Suprapubic skin (tissue), 4 donors: ENCODE data around the gene SCAMP1.
"Not testable (repeated sequence)": the region's sequence is repeated elsewhere in the genome, so short reads cannot be mapped to it uniquely, and the experiment has no call there.

Source experiments
- CTCF ChIP-seq, 2 donors: fragments of 200-600 bp in 1 of 2; fragments of 450-650 bp in 1 of 2; sonication (generic) in 1 of 2; IDR thresholded peaks; one replicate each; pipeline ENCODE4 v1.5.1; 2016 to 2019; ENCODE audit warnings: antibody characterized with exemption in 2 of 2, mild to moderate bottlenecking in 1 of 2, moderate library complexity in 1 of 2
- EP300 ChIP-seq: sonication (generic); formaldehyde crosslinking; IDR thresholded peaks from one replicate; pipeline ENCODE4 v1.6.1; 2017; ENCODE audit warnings: antibody characterized with exemption
- POLR2A ChIP-seq, 2 donors: fragments of 450-650 bp; IDR thresholded peaks; one replicate each; pipeline ENCODE4 v1.6.1; 2017; ENCODE audit warnings: antibody characterized with exemption in 2 of 2, mild to moderate bottlenecking in 2 of 2, moderate library complexity in 2 of 2
- POLR2AphosphoS5 ChIP-seq, 3 donors: sonication (generic); formaldehyde crosslinking; IDR thresholded peaks; one replicate each; pipeline ENCODE4 v1.6.1; 2017; ENCODE audit warnings: antibody characterized with exemption in 3 of 3

DNA sequence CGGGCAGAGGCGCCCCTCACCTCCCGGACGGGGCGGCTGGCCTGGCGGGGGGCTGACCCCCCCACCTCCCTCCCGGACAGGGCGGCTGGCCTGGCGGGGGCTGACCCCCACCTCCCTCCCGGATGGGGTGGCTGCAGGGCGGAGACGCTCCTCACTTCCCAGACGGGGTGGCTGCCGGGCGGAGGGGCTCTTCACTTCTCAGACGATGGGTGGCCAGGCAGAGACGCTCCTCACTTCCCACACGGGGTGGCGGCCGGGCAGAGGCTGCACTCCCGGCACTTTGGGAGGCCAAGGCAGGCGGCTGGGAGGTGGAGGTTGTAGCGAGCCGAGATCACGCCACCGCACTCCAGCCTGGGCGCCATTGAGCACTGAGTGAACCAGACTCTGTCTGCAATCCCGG lies 30.9 kb downstream of the SCAMP1 start:
- TF ChIP-seq CTCF (IDR thresholded peaks at IDR 0.05); EP300; POLR2A (IDR thresholded peaks at IDR 0.05); POLR2AphosphoS5 (IDR thresholded peaks at IDR 0.05): not testable (repeated sequence)
